Activated naive CD4-positive, alpha-beta T cell treated with anti-CD3 and anti-CD28 coated beads, Interleukin-2, amount 50 U/mL, for 24 hours (primary cell): ENCODE results near the gene RMRP.
"Not testable (repeated sequence)": the region's sequence is repeated elsewhere in the genome, so short reads cannot be mapped to it uniquely, and the experiment has no call there.

Experiments used
- H3K27ac Mint-ChIP-seq: one replicate; pipeline ENCODE4 v1.8.0; 2021; ENCODE audit warnings: mild to moderate bottlenecking, mixed read lengths
- H3K27me3 Mint-ChIP-seq: one replicate; pipeline ENCODE4 v1.8.0; 2021; ENCODE audit warnings: mixed read lengths
- H3K36me3 Mint-ChIP-seq: one replicate; pipeline ENCODE4 v1.8.0; 2021; ENCODE audit warnings: mixed read lengths
- H3K4me1 Mint-ChIP-seq: one replicate; pipeline ENCODE4 v1.8.0; 2021; ENCODE audit warnings: mixed read lengths
- H3K4me3 Mint-ChIP-seq: one replicate; pipeline ENCODE4 v1.8.0; 2021; ENCODE audit warnings: mild to moderate bottlenecking, mixed read lengths
- H3K9me3 Mint-ChIP-seq: one replicate; pipeline ENCODE4 v1.8.0; 2021; ENCODE audit warnings: mixed read lengths

The RMRP gene

GRCh38 chr9:35618325-35618727, 39.5 kb downstream of the RMRP start, which contains the start of gene CD72:
CD72 (minus strand) TSS chr9:35618413; CDS start chr9:35618303, 110 bp downstream.
- peak within 1 kb of the TSS; percentile 85 for H3K4me3 Mint-ChIP-seq
- no peaks in the 10 kb centered on the region for H3K9me3 Mint-ChIP-seq
- H3K36me3 Mint-ChIP-seq = no peaks in the 10 kb centered on the region
- no peaks in the 10 kb centered on the region for H3K27me3 Mint-ChIP-seq
- peak within 1 kb of the TSS; percentile 81 for H3K27ac Mint-ChIP-seq
- peaks cover 44% of the 10 kb centered on the region for H3K4me1 Mint-ChIP-seq

GRCh38 chr9:35617548-35617947, 40.3 kb downstream of the RMRP start:
- Mint-ChIP-seq H3K4me1 (peaks cover 44% of the 10 kb centered on the region), H3K27me3 (no peaks in the 10 kb centered on the region), H3K27ac (peak overlapping the region; percentile 81), H3K4me3 (peak overlapping the region; percentile 85), H3K36me3 (no peaks in the 10 kb centered on the region), H3K9me3 (no peaks in the 10 kb centered on the region)

- Mint-ChIP-seq H3K27ac (peak overlapping the region; percentile 81), H3K4me1 (peaks cover 44% of the 10 kb centered on the region), H3K27me3 (no peaks in the 10 kb centered on the region), H3K36me3 (no peaks in the 10 kb centered on the region), H3K9me3 (no peaks in the 10 kb centered on the region), H3K4me3 (peak overlapping the region; percentile 85)
These were observed 40.9 kb downstream of the RMRP start for GRCh38 chr9:35616681-35617459.

GRCh38 chr9:35615981-35616680, 41.7 kb downstream of the RMRP start:
- no peaks in the 10 kb centered on the region for H3K36me3 Mint-ChIP-seq
- H3K27ac Mint-ChIP-seq = peak overlapping the region; percentile 52
- H3K27me3 Mint-ChIP-seq = no peaks in the 10 kb centered on the region
- H3K9me3 Mint-ChIP-seq = no peaks in the 10 kb centered on the region
- H3K4me1 Mint-ChIP-seq = peaks cover 50% of the 10 kb centered on the region
- H3K4me3 Mint-ChIP-seq = peak overlapping the region; percentile 85

GRCh38 chr9:35612843-35613242, 45.0 kb downstream of the RMRP start:
- no peak overlapping the region for H3K4me3 Mint-ChIP-seq
- H3K9me3 Mint-ChIP-seq = no peaks in the 10 kb centered on the region
- H3K27ac Mint-ChIP-seq = no peak overlapping the region
- peaks cover 28% of the 10 kb centered on the region for H3K4me1 Mint-ChIP-seq
- no peaks in the 10 kb centered on the region for H3K27me3 Mint-ChIP-seq
- no peaks in the 10 kb centered on the region for H3K36me3 Mint-ChIP-seq

- H3K4me1 Mint-ChIP-seq = peaks cover 25% of the 10 kb centered on the region
- H3K27ac Mint-ChIP-seq, H3K36me3 Mint-ChIP-seq, H3K27me3 Mint-ChIP-seq, H3K9me3 Mint-ChIP-seq, H3K4me3 Mint-ChIP-seq: not testable (repeated sequence)
These were observed 45.8 kb downstream of the RMRP start for GRCh38 chr9:35612066-35612465.

GRCh38 chr9:35611230-35611797, 46.5 kb downstream of the RMRP start:
- H3K4me3 Mint-ChIP-seq = no peak overlapping the region
- no peak overlapping the region for H3K27ac Mint-ChIP-seq
- H3K9me3 Mint-ChIP-seq = no peaks in the 10 kb centered on the region
- no peaks in the 10 kb centered on the region for H3K36me3 Mint-ChIP-seq
- H3K27me3 Mint-ChIP-seq = no peaks in the 10 kb centered on the region
- peaks cover 24% of the 10 kb centered on the region for H3K4me1 Mint-ChIP-seq

GRCh38 chr9:35609820-35610163, 48.0 kb downstream of the RMRP start:
- Mint-ChIP-seq H3K36me3 (no peaks in the 10 kb centered on the region), H3K4me1 (peaks cover 23% of the 10 kb centered on the region), H3K9me3 (no peaks in the 10 kb centered on the region), H3K4me3 (no peak overlapping the region), H3K27me3 (no peaks in the 10 kb centered on the region), H3K27ac (no peak overlapping the region)

GRCh38 chr9:35609001-35609819, 48.6 kb downstream of the RMRP start:
- no peaks in the 10 kb centered on the region for H3K9me3 Mint-ChIP-seq
- H3K4me1 Mint-ChIP-seq = peaks cover 27% of the 10 kb centered on the region
- no peaks in the 10 kb centered on the region for H3K36me3 Mint-ChIP-seq
- no peaks in the 10 kb centered on the region for H3K27me3 Mint-ChIP-seq
- H3K4me3 Mint-ChIP-seq = no peak overlapping the region
- no peak overlapping the region for H3K27ac Mint-ChIP-seq

- no peaks in the 10 kb centered on the region for H3K9me3 Mint-ChIP-seq
- no peaks in the 10 kb centered on the region for H3K27me3 Mint-ChIP-seq
- peaks cover 37% of the 10 kb centered on the region for H3K4me1 Mint-ChIP-seq
- peak overlapping the region; percentile 32 for H3K27ac Mint-ChIP-seq
- no peaks in the 10 kb centered on the region for H3K36me3 Mint-ChIP-seq
- H3K4me3 Mint-ChIP-seq = no peak overlapping the region
These were observed 49.6 kb downstream of the RMRP start for GRCh38 chr9:35608221-35608620.
